ENCODE data around the gene MED31.

Gene MED31

DNA sequence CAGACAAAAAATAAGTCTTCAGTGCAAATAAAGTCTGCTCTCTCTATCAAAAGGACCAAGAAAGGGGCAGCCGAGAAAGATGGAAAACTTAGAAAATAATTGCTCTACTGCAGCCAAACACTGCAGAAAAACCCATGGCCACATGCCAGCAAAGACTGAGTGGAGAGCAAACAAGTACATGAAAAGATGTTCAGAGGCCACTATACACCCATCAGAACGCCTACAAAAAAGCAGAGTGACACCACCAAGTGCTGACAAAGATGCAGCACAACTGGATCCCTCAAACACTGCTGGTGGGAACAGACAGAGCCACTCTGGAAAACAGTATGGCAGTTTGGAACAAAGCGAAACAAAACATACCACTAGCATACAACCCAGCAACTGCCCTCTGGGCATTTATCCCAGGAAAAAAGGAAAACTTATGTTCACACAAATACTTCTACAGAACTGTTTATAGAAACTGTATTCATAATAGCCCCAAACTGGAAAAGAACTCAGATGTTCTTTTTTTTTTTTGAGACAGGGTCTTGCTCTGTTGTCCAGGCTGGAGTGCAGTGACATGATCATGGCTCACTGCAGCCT is 47.6 kb downstream of the MED31 start:
- ATAC-seq (ENCODE audit: low read depth) (no peak), DNase-seq (ENCODE audit: low spot score) (no peak)
- Histone ChIP-seq H3K4me1 (ENCODE audit: insufficient read depth, poor library complexity, severe bottlenecking) (peaks cover 8% of the 10 kb centered on the region), H3K36me3 (ENCODE audit: low read depth) (peaks cover 91% of the 10 kb centered on the region), H3K27me3 (ENCODE audit: insufficient read depth, poor library complexity, severe bottlenecking) (no peaks in the 10 kb centered on the region), H3K9me3 (ENCODE audit: severe bottlenecking) (no peaks in the 10 kb centered on the region), H3K27ac (ENCODE audit: poor library complexity, severe bottlenecking) (no peak overlapping the region), H3K4me3 (ENCODE audit: severe bottlenecking) (no peak overlapping the region)
- TF ChIP-seq, protein P1, sequence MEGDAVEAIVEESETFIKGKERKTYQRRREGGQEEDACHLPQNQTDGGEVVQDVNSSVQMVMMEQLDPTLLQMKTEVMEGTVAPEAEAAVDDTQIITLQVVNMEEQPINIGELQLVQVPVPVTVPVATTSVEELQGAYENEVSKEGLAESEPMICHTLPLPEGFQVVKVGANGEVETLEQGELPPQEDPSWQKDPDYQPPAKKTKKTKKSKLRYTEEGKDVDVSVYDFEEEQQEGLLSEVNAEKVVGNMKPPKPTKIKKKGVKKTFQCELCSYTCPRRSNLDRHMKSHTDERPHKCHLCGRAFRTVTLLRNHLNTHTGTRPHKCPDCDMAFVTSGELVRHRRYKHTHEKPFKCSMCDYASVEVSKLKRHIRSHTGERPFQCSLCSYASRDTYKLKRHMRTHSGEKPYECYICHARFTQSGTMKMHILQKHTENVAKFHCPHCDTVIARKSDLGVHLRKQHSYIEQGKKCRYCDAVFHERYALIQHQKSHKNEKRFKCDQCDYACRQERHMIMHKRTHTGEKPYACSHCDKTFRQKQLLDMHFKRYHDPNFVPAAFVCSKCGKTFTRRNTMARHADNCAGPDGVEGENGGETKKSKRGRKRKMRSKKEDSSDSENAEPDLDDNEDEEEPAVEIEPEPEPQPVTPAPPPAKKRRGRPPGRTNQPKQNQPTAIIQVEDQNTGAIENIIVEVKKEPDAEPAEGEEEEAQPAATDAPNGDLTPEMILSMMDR (IDR thresholded peaks at IDR 0.05; ENCODE audit: poor library complexity, severe bottlenecking) = no peak

DNA sequence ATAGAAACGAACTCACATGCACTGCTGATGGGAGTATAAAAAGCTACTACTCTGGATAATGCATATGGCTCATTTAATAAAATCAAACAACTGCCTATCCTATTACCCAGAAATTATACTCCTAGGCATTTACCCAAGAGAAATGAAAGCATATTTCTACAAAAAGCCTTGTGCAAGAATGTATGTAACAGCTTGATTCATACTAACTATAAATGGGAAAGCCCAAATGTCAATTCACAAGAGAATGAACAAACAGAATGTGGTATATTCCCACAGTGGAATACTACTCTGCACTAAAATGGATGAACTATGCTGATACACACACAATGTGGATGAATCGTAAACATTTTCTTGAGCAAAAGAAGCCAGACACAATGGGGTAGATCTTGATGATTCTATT is 49.3 kb downstream of the MED31 start:
- Histone ChIP-seq H3K36me3 (ENCODE audit: low read depth) (peaks cover 91% of the 10 kb centered on the region), H3K27me3 (ENCODE audit: insufficient read depth, poor library complexity, severe bottlenecking) (no peaks in the 10 kb centered on the region), H3K4me3 (ENCODE audit: severe bottlenecking) (no peak overlapping the region), H3K27ac (ENCODE audit: poor library complexity, severe bottlenecking) (no peak overlapping the region), H3K4me1 (ENCODE audit: insufficient read depth, poor library complexity, severe bottlenecking) (no peaks in the 10 kb centered on the region), H3K9me3 (ENCODE audit: severe bottlenecking) (no peaks in the 10 kb centered on the region)
- TF ChIP-seq, protein P1 (IDR thresholded peaks at IDR 0.05; ENCODE audit: poor library complexity, severe bottlenecking) = no peak
- no peak for ATAC-seq (ENCODE audit: low read depth)
- DNase-seq (ENCODE audit: low spot score) = no peak

DNA sequence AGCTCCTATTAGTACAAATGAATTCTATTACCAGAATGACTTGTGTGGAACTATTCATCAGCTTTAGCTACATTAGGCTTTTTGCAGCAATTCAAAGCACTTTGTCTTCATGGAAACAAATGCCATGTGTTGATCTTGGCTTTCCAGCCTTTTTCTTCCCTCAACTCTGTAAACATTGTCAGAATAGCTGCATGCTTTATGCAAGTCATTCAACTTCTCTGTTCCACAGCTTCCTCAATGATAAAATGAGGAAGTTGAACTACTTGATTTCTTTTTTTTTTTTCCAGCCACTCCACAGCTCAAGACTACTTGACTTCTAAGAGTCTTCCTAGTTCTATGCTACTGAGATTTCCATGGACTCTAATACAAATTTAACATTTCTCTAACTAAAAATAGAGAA is 52.0 kb downstream of the MED31 start:
- ATAC-seq (ENCODE audit: low read depth) = no peak
- TF ChIP-seq, protein P1 (IDR thresholded peaks at IDR 0.05; ENCODE audit: poor library complexity, severe bottlenecking) = no peak

DNA sequence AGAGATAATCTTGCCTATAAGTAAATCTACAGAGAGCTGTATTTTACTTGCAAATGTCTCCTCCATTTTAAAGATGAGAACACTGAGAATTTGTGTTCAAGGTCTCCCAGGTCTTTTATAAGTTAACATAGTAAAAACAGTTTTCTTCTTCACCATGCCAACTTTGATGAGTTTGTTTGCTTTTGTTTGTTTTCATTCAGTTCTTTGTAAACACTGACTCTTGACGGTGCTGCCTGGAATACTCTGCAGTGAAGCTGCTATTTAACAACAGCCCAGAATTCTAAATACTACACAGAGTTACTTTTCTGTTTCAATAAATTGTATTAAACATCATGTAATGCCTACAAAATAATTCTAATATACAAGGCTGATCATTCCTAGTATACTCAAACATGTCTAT is 53.7 kb downstream of the MED31 start:
- Histone ChIP-seq H3K9me3 (ENCODE audit: severe bottlenecking) (no peaks in the 10 kb centered on the region), H3K36me3 (ENCODE audit: low read depth) (peaks cover 89% of the 10 kb centered on the region), H3K4me3 (ENCODE audit: severe bottlenecking) (no peak overlapping the region), H3K27me3 (ENCODE audit: insufficient read depth, poor library complexity, severe bottlenecking) (no peaks in the 10 kb centered on the region), H3K27ac (ENCODE audit: poor library complexity, severe bottlenecking) (no peak overlapping the region), H3K4me1 (ENCODE audit: insufficient read depth, poor library complexity, severe bottlenecking) (no peaks in the 10 kb centered on the region)
- no peak for ATAC-seq (ENCODE audit: low read depth)
- TF ChIP-seq, protein P1 (IDR thresholded peaks at IDR 0.05; ENCODE audit: poor library complexity, severe bottlenecking) = no peak
- DNase-seq (ENCODE audit: low spot score) = no peak

More for the DNA sequence above, 52.0 kb downstream of the MED31 start:
- peaks cover 96% of the 10 kb centered on the region for H3K36me3 ChIP-seq (ENCODE audit: low read depth)
- H3K4me1 ChIP-seq (ENCODE audit: insufficient read depth, poor library complexity, severe bottlenecking) = no peaks in the 10 kb centered on the region
- no peaks in the 10 kb centered on the region for H3K27me3 ChIP-seq (ENCODE audit: insufficient read depth, poor library complexity, severe bottlenecking)
- DNase-seq (ENCODE audit: low spot score) = no peak
- no peaks in the 10 kb centered on the region for H3K9me3 ChIP-seq (ENCODE audit: severe bottlenecking)
- no peak overlapping the region for H3K4me3 ChIP-seq (ENCODE audit: severe bottlenecking)
- H3K27ac ChIP-seq (ENCODE audit: poor library complexity, severe bottlenecking) = no peak overlapping the region

DNA sequence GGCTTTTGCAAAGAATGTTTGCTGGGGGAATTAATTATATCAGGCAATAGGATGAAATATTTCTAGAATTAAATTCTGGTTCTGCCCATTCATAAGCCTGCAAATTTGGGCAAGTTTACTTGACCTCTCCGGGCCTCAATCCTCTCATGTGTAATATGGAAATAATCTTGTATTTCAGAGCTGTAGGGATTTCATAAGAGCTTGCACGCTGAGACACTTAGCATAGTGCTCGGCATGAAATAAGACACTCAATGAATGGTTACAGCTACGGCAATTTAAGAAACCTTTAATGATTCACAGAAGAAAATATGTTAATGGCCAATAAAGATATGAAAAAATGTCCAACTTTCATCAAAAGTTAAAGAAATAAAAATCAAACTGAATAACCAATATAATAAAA is 54.5 kb downstream of the MED31 start:
- Histone ChIP-seq H3K27me3 (ENCODE audit: insufficient read depth, poor library complexity, severe bottlenecking) (no peaks in the 10 kb centered on the region), H3K36me3 (ENCODE audit: low read depth) (peaks cover 87% of the 10 kb centered on the region), H3K9me3 (ENCODE audit: severe bottlenecking) (no peaks in the 10 kb centered on the region), H3K4me3 (ENCODE audit: severe bottlenecking) (no peak overlapping the region), H3K27ac (ENCODE audit: poor library complexity, severe bottlenecking) (no peak overlapping the region), H3K4me1 (ENCODE audit: insufficient read depth, poor library complexity, severe bottlenecking) (peaks cover 7% of the 10 kb centered on the region)
- TF ChIP-seq, protein P1 (IDR thresholded peaks at IDR 0.05; ENCODE audit: poor library complexity, severe bottlenecking) = no peak
- ATAC-seq (ENCODE audit: low read depth) = no peak
- DNase-seq (ENCODE audit: low spot score) = no peak
